Neural cell (in vitro differentiated cells): ENCODE results near the gene PRSS50. TPM values are rescaled to one million over a fixed set of nuclear protein-coding genes. Genes with fewer than 3 reads are reported as not detected.

Experiments used
- H2AFZ ChIP-seq: fragments of 200-600, 300-800 bp; sonication (generic), shearing (Covaris generic); 2 replicates; pipeline ENCODE4 v1.6.0; 2014; ENCODE audit warnings: low read depth, mild to moderate bottlenecking, antibody characterized with exemption, low read length, moderate library complexity
- H3F3A ChIP-seq: fragments of 200-600 bp; shearing (Covaris generic); 2 replicates; pipeline ENCODE4 v1.6.1; 2016; ENCODE audit warnings: mild to moderate bottlenecking, moderate library complexity, mixed read lengths, antibody characterized with exemption, low read length; ENCODE audit not compliant: insufficient read depth, poor library complexity, severe bottlenecking
- H3K27ac ChIP-seq: fragments of 200-600, 300-800 bp; sonication (generic), shearing (Covaris generic); 2 replicates; pipeline ENCODE4 v1.5.1; 2014; ENCODE audit warnings: mild to moderate bottlenecking, low read length, moderate library complexity
- H3K27me3 ChIP-seq: fragments of 300-800, 200-600 bp; sonication (generic), shearing (Covaris generic); 2 replicates; pipeline ENCODE4 v1.6.0; 2014; ENCODE audit warnings: mild to moderate bottlenecking, low read depth, low read length, moderate library complexity; ENCODE audit not compliant: insufficient read depth
- H3K36me3 ChIP-seq: fragments of 300-800, 200-600 bp; sonication (generic), shearing (Covaris generic); 2 replicates; pipeline ENCODE4 v1.5.1; 2014; ENCODE audit warnings: mild to moderate bottlenecking, antibody characterized with exemption, low read length, moderate library complexity; ENCODE audit not compliant: insufficient read depth
- H3K4me2 ChIP-seq: fragments of 300-800, 200-600 bp; sonication (generic), shearing (Covaris generic); 2 replicates; pipeline ENCODE4 v1.6.0; 2014; ENCODE audit warnings: mild to moderate bottlenecking, low read length
- H3K4me3 ChIP-seq: fragments of 300-800, 200-600 bp; sonication (generic), shearing (Covaris generic); 2 replicates; pipeline ENCODE4 v1.5.1; 2014; ENCODE audit warnings: mild to moderate bottlenecking, low read length, moderate library complexity
- H3K79me2 ChIP-seq: fragments of 200-600 bp; shearing (Covaris generic); replicated peaks from 2 replicates; pipeline ENCODE4 v1.6.0; 2014; ENCODE audit warnings: mild to moderate bottlenecking, low read length, moderate library complexity; ENCODE audit not compliant: insufficient read depth
- H3K9ac ChIP-seq: fragments of 300-800, 200-600 bp; sonication (generic), shearing (Covaris generic); 2 replicates; pipeline ENCODE4 v1.6.1; 2016; ENCODE audit warnings: mild to moderate bottlenecking, low read length, mixed read lengths
- H3K9me2 ChIP-seq: fragments of 200-600 bp; shearing (Covaris generic); 2 replicates; pipeline ENCODE4 v1.6.1; 2016; ENCODE audit warnings: mild to moderate bottlenecking, low read length, mixed read lengths; ENCODE audit not compliant: insufficient read depth
- H3K9me3 ChIP-seq: fragments of 200-600, 300-800 bp; sonication (generic), shearing (Covaris generic); 2 replicates; pipeline ENCODE4 v1.6.1; 2016; ENCODE audit warnings: mild to moderate bottlenecking, mixed run types, low read length, moderate library complexity, mixed read lengths
- H4K20me1 ChIP-seq: fragments of 200-600 bp; shearing (Covaris generic); 2 replicates; pipeline ENCODE4 v1.6.1; 2016; ENCODE audit warnings: mild to moderate bottlenecking, mixed run types; ENCODE audit not compliant: insufficient read depth
- EP300 ChIP-seq: fragments of 450-650 bp; conservative IDR thresholded peaks from 2 replicates; pipeline ENCODE4 v1.6.1; 2014; ENCODE audit warnings: antibody characterized with exemption, mild to moderate bottlenecking, moderate library complexity; ENCODE audit not compliant: poor library complexity, severe bottlenecking
- EZH2 ChIP-seq: fragments of 200-600, 300-800 bp; shearing (Covaris generic), sonication (generic); IDR thresholded peaks from 2 replicates; pipeline ENCODE4 v1.6.1; 2014; ENCODE audit warnings: antibody characterized with exemption, low read length, borderline replicate concordance, mild to moderate bottlenecking; ENCODE audit not compliant: insufficient read depth, poor library complexity, severe bottlenecking
- MXI1 ChIP-seq: fragments of 450-650 bp; conservative IDR thresholded peaks from 2 replicates; pipeline ENCODE4 v1.6.1; 2014; ENCODE audit warnings: antibody characterized with exemption, mild to moderate bottlenecking; ENCODE audit not compliant: poor library complexity, severe bottlenecking
- POLR2AphosphoS5 ChIP-seq: IDR thresholded peaks from 2 replicates; pipeline ENCODE4 v1.6.1; 2012
- RAD21 ChIP-seq: fragments of 450-650 bp; conservative IDR thresholded peaks from 2 replicates; pipeline ENCODE4 v1.6.1; 2014; ENCODE audit warnings: antibody characterized with exemption, mild to moderate bottlenecking, moderate library complexity
- REST ChIP-seq: IDR thresholded peaks from 2 replicates; pipeline ENCODE4 v1.6.1; 2012; ENCODE audit warnings: borderline replicate concordance
- SMC3 ChIP-seq: fragments of 450-650 bp; conservative IDR thresholded peaks from 2 replicates; pipeline ENCODE4 v1.6.1; 2014; ENCODE audit warnings: antibody characterized with exemption, mild to moderate bottlenecking, moderate library complexity; ENCODE audit not compliant: poor library complexity
- TAF1 ChIP-seq: IDR thresholded peaks from 2 replicates; pipeline ENCODE4 v1.6.1; 2012; ENCODE audit warnings: low read depth
- polyA plus RNA-seq: library from polyadenylated mRNA; depleted of rRNA; stranded (reverse); fragments of >200 nt; gene quantifications from 2 replicates; pipeline ENCODE4 v1.2.3, GENCODE V29; 2014
- TF ChIP-seq, protein P1 (sequence below): fragments of 450-650 bp; IDR thresholded peaks from 2 replicates; pipeline ENCODE4 v1.5.1; 2014; ENCODE audit warnings: antibody characterized with exemption, mild to moderate bottlenecking, moderate library complexity; ENCODE audit not compliant: poor library complexity, severe bottlenecking

The PRSS50 gene
- polyA plus RNA-seq, 1 donor from 2014 or later, result not detected

DNA sequence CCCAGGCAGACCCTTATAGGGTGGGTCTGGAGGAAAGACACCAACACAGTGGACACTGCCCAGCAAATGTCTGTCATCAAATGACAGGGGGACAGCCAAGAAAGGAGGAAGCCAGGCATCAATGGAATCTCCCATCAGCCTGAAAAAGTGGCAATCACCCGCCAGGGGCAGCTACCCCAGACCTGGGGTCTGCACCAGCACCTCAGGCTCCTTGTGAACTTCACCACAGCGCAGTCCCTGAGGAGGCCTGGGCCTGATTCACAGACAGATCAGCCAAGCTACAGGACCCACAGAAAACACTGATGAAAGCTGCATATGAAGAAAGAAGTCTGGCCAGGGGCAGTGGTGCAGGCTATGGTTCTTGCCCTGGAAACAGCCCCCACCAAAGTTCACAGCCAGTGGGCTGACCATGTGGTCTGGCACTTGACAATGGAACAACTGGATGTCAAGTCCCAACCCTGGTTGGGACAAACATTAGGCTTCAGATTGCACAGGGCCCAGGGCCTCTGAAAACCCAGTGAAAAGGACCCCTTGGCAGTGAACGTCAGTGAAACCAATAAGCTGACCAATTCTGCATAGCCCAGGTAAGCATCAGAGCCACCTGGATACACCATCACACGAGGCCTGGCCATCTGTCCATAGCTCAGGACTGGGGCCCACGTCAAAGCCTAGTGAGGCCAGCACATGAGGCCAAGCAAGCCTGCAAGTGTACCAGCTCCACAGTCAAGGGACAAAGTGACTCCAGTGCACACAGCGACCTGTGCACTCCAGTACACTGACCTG is 53.3 kb downstream of the PRSS50 start:
- H3K9ac ChIP-seq, result no peak overlapping the region
- H3F3A ChIP-seq, result no peaks in the 10 kb centered on the region
- no peaks in the 10 kb centered on the region for H3K9me3 ChIP-seq
- no peak overlapping the region for H3K4me3 ChIP-seq
- TF ChIP-seq REST, result no peak
- TF ChIP-seq POLR2AphosphoS5, result no peak
- TF ChIP-seq RAD21, result no peak
- no peak for TF ChIP-seq MXI1
- TF ChIP-seq EP300, result no peak
- no peak overlapping the region for H3K27ac ChIP-seq
- no peaks in the 10 kb centered on the region for H3K36me3 ChIP-seq
- no peaks in the 10 kb centered on the region for H3K9me2 ChIP-seq
- no peaks in the 10 kb centered on the region for H3K27me3 ChIP-seq
- H2AFZ ChIP-seq, result no peak overlapping the region
- no peak overlapping the region for H3K4me2 ChIP-seq
- H3K79me2 ChIP-seq, result no peaks in the 10 kb centered on the region
- H4K20me1 ChIP-seq, result no peaks in the 10 kb centered on the region

- Histone ChIP-seq H3K27me3 (no peaks in the 10 kb centered on the region), H3K4me2 (no peak overlapping the region), H3K9me2 (no peaks in the 10 kb centered on the region), H3K9me3 (no peaks in the 10 kb centered on the region), H3K4me3 (no peak overlapping the region), H3F3A (no peaks in the 10 kb centered on the region), H3K79me2 (no peaks in the 10 kb centered on the region), H2AFZ (no peak overlapping the region), H4K20me1 (no peaks in the 10 kb centered on the region), H3K9ac (no peak overlapping the region), H3K36me3 (no peaks in the 10 kb centered on the region), H3K27ac (no peak overlapping the region)
- TF ChIP-seq, protein P1, sequence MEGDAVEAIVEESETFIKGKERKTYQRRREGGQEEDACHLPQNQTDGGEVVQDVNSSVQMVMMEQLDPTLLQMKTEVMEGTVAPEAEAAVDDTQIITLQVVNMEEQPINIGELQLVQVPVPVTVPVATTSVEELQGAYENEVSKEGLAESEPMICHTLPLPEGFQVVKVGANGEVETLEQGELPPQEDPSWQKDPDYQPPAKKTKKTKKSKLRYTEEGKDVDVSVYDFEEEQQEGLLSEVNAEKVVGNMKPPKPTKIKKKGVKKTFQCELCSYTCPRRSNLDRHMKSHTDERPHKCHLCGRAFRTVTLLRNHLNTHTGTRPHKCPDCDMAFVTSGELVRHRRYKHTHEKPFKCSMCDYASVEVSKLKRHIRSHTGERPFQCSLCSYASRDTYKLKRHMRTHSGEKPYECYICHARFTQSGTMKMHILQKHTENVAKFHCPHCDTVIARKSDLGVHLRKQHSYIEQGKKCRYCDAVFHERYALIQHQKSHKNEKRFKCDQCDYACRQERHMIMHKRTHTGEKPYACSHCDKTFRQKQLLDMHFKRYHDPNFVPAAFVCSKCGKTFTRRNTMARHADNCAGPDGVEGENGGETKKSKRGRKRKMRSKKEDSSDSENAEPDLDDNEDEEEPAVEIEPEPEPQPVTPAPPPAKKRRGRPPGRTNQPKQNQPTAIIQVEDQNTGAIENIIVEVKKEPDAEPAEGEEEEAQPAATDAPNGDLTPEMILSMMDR, result peak; percentile 36
- TF ChIP-seq EP300, result peak; percentile 16
- TF ChIP-seq RAD21, result peak; percentile 18
- TF ChIP-seq TAF1, result no peak
- TF ChIP-seq EZH2, result no peak
- no peak for TF ChIP-seq SMC3
- TF ChIP-seq REST, result no peak
- TF ChIP-seq MXI1, result no peak
- TF ChIP-seq POLR2AphosphoS5, result peak; percentile 58
These were observed 54.0 kb downstream of the PRSS50 start for GRCh38 chr3:46663591-46664135.
